ENCODE results near the gene ITGBL1.

ITGBL1 gene

DNA sequence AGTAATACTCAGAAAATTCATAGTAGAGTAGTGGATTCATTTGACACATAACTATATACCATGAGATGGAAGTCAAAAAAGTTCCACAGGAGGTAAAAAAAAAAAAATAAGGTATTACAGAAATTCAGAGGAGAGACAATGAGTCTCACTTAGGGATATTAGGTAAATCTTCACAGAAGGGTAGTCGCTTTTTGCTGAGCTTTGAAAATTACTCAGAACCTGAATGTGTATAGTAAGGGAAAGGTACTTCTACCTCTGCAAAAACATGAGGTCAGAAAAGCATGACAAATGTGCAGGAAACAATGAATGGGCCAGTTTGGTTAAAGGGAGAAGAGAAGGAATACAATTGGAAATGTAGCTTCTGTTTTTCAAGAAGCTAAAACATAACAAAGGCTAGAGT, 250.6 kb downstream of the ITGBL1 start:
- Histone ChIP-seq H3K36me3 (ENCODE audit: control insufficient read depth in 2 of 2, insufficient read depth in 1 of 2, low read length in 2 of 2) (no peaks in the 10 kb centered on the region), H3K9me3 (ENCODE audit: control insufficient read depth, insufficient read depth, low read depth, low read length) (no peaks in the 10 kb centered on the region), H3K4me1 (ENCODE audit: control insufficient read depth, insufficient read depth, low read length) (no peaks in the 10 kb centered on the region), H3K4me3 (ENCODE audit: low read depth, low read length) (no peak overlapping the region), H3K27ac (ENCODE audit: extremely low read depth, low read depth, low read length) (no peak overlapping the region)
- TF ChIP-seq ZNF366 (tag by site-specific recombination; conservative IDR thresholded peaks at IDR 0.05) (no peak), ZNF354C (tag by site-specific recombination; IDR thresholded peaks at IDR 0.05; ENCODE audit: borderline replicate concordance, low read depth) (no peak), ZNF37A (tag by site-specific recombination; IDR thresholded peaks at IDR 0.05) (no peak), KLF8 (tag by site-specific recombination; IDR thresholded peaks at IDR 0.05) (no peak)
- TF ChIP-seq, protein P1, sequence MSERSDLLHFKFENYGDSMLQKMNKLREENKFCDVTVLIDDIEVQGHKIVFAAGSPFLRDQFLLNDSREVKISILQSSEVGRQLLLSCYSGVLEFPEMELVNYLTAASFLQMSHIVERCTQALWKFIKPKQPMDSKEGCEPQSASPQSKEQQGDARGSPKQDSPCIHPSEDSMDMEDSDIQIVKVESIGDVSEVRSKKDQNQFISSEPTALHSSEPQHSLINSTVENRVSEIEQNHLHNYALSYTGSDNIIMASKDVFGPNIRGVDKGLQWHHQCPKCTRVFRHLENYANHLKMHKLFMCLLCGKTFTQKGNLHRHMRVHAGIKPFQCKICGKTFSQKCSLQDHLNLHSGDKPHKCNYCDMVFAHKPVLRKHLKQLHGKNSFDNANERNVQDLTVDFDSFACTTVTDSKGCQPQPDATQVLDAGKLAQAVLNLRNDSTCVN (tag by site-specific recombination; optimal IDR thresholded peaks at IDR 0.05) = no peak
- POLR2A ChIA-PET = interaction anchor here (1.0 kb wide), 1 partner anchor 8 kb away, joined by 3 read pairs; no protein-coding TSS in a partner anchor
- CTCF ChIA-PET = no interaction called here

DNA sequence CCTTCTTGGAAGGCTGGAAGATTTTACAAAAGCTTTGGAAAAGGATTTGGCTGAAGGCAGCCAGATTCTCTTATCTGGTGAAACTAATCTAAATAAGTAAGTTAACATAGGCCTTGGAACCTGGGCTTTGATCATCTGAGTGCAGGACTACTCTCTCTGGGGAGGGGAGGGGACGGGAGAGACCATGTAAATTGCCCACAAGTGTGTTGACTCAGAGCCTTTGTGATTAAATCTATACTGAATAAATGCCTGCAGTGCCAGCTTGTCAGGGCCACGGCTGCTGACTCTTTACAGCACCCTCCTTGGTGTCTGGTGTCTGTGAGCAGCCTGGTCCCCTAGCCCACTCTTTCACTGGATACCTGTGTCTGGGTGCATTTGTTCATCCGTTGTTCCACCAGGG, 251.4 kb downstream of the ITGBL1 start:
- ChIA-PET POLR2A (interaction anchor here (1.0 kb wide), 1 partner anchor 9 kb away, joined by 3 read pairs; no protein-coding TSS in a partner anchor), CTCF (no interaction called here)
- H3K9me3 ChIP-seq (ENCODE audit: control insufficient read depth, insufficient read depth, low read depth, low read length) = no peaks in the 10 kb centered on the region
- H3K36me3 ChIP-seq (ENCODE audit: control insufficient read depth in 2 of 2, insufficient read depth in 1 of 2, low read length in 2 of 2) = no peaks in the 10 kb centered on the region
- H3K27ac ChIP-seq (ENCODE audit: extremely low read depth, low read depth, low read length) = no peak overlapping the region
- H3K4me1 ChIP-seq (ENCODE audit: control insufficient read depth, insufficient read depth, low read length) = no peaks in the 10 kb centered on the region
- H3K4me3 ChIP-seq (ENCODE audit: low read depth, low read length) = no peak overlapping the region
- TF ChIP-seq ZNF311 (tag by site-specific recombination; IDR thresholded peaks at IDR 0.05; ENCODE audit: borderline replicate concordance) (no peak), ZNF530 (tag by site-specific recombination; IDR thresholded peaks at IDR 0.05; ENCODE audit: low read depth) (no peak), ZNF16 (tag by site-specific recombination; IDR thresholded peaks at IDR 0.05; ENCODE audit: low read depth) (no peak), KLF1 (tag by site-specific recombination; IDR thresholded peaks at IDR 0.05) (no peak), ZNF837 (tag by site-specific recombination; IDR thresholded peaks at IDR 0.05) (no peak), ZNF830 (tag by site-specific recombination; IDR thresholded peaks at IDR 0.05; ENCODE audit: low read depth) (no peak), ZNF529 (tag by site-specific recombination; IDR thresholded peaks at IDR 0.05; ENCODE audit: insufficient replicate concordance) (no peak), ZBTB17 (tag by site-specific recombination; IDR thresholded peaks at IDR 0.05) (no peak), ZNF768 (tag by site-specific recombination; IDR thresholded peaks at IDR 0.05) (no peak), ZNF701 (tag by site-specific recombination; IDR thresholded peaks at IDR 0.05) (no peak)
- TF ChIP-seq, protein P2, sequence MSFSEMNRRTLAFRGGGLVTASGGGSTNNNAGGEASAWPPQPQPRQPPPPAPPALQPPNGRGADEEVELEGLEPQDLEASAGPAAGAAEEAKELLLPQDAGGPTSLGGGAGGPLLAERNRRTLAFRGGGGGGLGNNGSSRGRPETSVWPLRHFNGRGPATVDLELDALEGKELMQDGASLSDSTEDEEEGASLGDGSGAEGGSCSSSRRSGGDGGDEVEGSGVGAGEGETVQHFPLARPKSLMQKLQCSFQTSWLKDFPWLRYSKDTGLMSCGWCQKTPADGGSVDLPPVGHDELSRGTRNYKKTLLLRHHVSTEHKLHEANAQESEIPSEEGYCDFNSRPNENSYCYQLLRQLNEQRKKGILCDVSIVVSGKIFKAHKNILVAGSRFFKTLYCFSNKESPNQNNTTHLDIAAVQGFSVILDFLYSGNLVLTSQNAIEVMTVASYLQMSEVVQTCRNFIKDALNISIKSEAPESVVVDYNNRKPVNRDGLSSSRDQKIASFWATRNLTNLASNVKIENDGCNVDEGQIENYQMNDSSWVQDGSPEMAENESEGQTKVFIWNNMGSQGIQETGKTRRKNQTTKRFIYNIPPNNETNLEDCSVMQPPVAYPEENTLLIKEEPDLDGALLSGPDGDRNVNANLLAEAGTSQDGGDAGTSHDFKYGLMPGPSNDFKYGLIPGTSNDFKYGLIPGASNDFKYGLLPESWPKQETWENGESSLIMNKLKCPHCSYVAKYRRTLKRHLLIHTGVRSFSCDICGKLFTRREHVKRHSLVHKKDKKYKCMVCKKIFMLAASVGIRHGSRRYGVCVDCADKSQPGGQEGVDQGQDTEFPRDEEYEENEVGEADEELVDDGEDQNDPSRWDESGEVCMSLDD (tag by site-specific recombination; IDR thresholded peaks at IDR 0.05) = no peak

DNA sequence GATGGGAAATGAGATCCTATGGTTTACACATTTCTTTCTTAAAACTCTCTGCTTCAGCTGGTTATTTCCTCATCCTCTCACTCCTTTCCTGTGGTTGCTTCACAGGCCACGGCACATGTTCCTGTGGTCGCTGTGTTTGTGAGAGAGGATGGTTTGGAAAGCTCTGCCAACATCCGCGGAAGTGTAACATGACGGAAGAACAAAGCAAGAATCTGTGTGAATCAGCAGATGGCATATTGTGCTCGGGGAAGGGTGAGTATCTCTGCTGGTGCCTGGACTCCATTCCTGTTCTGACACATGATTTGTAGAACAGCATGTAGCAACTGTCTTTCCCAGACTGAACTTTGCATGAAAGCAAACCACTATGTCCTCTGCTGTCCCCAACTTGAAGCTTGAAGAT, 254.2 kb downstream of the ITGBL1 start:
- no peak overlapping the region for H3K27ac ChIP-seq (ENCODE audit: extremely low read depth, low read depth, low read length)
- H3K9me3 ChIP-seq (ENCODE audit: control insufficient read depth, insufficient read depth, low read depth, low read length) = no peaks in the 10 kb centered on the region
- ChIA-PET CTCF (no interaction called here), POLR2A (no interaction called here)
- TF ChIP-seq SALL2 (tag by site-specific recombination; IDR thresholded peaks at IDR 0.05; ENCODE audit: borderline replicate concordance) = no peak
- TF ChIP-seq ZBTB20 (tag by site-specific recombination; IDR thresholded peaks at IDR 0.05) = no peak
- TF ChIP-seq GFI1B (tag by site-specific recombination; IDR thresholded peaks at IDR 0.05) = no peak
- TF ChIP-seq SP2 (tag by site-specific recombination; IDR thresholded peaks at IDR 0.05) = no peak
- TF ChIP-seq ZIC2 (tag by site-specific recombination; IDR thresholded peaks at IDR 0.05) = no peak
- no peak for TF ChIP-seq ZNF174 (tag by site-specific recombination; IDR thresholded peaks at IDR 0.05)
- TF ChIP-seq ZNF121 (tag by site-specific recombination; IDR thresholded peaks at IDR 0.05) = no peak
- TF ChIP-seq, protein P3, sequence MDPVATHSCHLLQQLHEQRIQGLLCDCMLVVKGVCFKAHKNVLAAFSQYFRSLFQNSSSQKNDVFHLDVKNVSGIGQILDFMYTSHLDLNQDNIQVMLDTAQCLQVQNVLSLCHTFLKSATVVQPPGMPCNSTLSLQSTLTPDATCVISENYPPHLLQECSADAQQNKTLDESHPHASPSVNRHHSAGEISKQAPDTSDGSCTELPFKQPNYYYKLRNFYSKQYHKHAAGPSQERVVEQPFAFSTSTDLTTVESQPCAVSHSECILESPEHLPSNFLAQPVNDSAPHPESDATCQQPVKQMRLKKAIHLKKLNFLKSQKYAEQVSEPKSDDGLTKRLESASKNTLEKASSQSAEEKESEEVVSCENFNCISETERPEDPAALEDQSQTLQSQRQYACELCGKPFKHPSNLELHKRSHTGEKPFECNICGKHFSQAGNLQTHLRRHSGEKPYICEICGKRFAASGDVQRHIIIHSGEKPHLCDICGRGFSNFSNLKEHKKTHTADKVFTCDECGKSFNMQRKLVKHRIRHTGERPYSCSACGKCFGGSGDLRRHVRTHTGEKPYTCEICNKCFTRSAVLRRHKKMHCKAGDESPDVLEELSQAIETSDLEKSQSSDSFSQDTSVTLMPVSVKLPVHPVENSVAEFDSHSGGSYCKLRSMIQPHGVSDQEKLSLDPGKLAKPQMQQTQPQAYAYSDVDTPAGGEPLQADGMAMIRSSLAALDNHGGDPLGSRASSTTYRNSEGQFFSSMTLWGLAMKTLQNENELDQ (tag by site-specific recombination; IDR thresholded peaks at IDR 0.05; ENCODE audit: low read depth) = no peak
- TF ChIP-seq ZBTB8A (tag by site-specific recombination; IDR thresholded peaks at IDR 0.05) = no peak
- H3K36me3 ChIP-seq (ENCODE audit: control insufficient read depth in 2 of 2, insufficient read depth in 1 of 2, low read length in 2 of 2) = no peaks in the 10 kb centered on the region
- H3K4me1 ChIP-seq (ENCODE audit: control insufficient read depth, insufficient read depth, low read length) = no peaks in the 10 kb centered on the region
- no peak overlapping the region for H3K4me3 ChIP-seq (ENCODE audit: low read depth, low read length)

Data from HEK293 (cell line).